ENCODE data around the gene VEZT.

DNA sequence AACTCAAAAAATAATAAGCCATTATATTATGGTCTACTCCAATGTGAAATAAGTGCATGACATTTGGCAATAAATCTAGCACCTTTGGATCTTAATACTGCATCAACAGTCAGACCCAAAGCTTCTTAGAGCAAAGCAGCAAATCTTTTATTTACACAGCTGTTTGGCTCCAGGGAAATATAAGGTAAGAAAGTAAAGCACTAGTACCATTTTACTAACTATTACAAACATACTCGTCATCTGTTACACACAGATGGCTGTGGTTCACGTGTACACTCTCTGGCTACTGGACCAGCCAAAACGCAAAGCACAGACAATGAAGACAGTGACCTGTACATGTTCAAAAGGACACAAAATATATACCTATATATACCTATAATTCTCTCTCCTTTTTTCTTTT, 3.1 kb upstream of the VEZT start:
- TF ChIP-seq, protein P1, sequence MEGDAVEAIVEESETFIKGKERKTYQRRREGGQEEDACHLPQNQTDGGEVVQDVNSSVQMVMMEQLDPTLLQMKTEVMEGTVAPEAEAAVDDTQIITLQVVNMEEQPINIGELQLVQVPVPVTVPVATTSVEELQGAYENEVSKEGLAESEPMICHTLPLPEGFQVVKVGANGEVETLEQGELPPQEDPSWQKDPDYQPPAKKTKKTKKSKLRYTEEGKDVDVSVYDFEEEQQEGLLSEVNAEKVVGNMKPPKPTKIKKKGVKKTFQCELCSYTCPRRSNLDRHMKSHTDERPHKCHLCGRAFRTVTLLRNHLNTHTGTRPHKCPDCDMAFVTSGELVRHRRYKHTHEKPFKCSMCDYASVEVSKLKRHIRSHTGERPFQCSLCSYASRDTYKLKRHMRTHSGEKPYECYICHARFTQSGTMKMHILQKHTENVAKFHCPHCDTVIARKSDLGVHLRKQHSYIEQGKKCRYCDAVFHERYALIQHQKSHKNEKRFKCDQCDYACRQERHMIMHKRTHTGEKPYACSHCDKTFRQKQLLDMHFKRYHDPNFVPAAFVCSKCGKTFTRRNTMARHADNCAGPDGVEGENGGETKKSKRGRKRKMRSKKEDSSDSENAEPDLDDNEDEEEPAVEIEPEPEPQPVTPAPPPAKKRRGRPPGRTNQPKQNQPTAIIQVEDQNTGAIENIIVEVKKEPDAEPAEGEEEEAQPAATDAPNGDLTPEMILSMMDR (conservative IDR thresholded peaks at IDR 0.05; ENCODE audit: low read length), result no peak
- no peak for TF ChIP-seq EZH2phosphoT487 (IDR thresholded peaks at IDR 0.05; ENCODE audit: borderline replicate concordance, low read depth, low read length)

All from OCI-LY7 (cell line).